Measurements from ENCODE around the gene MBNL2.

MBNL2 gene

DNA sequence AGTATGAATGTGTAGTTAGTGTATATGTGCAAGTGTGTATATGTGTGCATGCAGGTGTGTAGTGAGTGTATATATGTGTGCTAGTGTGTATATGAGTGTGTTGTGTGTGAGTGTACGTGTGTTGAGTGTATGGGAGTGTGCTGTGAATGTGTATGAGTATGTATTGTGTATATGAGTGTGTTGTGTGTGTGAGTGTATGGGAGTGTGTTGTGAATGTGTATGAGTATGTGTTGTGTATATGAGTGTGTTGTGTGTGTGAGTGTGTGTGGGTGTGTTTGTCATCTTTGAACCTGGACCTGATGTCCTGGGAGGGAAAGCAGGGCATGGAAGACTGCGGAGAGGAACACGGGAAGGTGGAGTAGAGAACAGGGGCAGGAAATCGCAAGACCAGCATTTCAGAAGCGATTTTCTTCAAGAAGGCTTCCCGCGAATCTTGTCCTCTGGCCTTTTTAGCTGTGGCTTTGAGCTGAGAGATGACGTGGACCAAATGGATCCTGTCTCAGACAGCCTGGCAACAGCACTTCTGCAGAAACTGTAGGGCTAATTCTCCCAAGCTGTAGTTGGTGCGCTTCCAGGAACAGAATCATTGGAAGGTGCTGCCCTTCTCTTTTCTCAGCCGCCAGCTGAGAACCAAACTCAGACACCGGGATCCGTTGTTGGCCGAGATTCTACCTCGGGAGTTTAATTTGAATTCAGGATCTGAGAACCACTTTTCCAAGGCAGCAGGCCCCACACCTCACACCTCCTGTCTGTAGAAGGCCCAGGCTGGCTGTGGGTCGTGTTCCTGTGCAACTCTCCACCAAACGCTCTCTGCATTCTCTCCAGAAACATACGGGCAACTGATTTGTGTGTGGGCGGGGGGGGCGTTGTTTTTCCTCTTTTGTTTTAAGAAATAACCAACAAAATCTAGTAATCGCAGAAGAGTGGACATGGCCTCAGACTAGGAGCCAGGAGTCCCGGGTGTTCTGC lies 117.2 kb downstream of the MBNL2 start:
- no peak overlapping the region for H3K27ac ChIP-seq
- TF ChIP-seq CTCF (conservative IDR thresholded peaks at IDR 0.05): no peak

GRCh38 chr13:97339988-97340749 lies 118.0 kb downstream of the MBNL2 start:
- H3K27ac ChIP-seq: no peak overlapping the region
- TF ChIP-seq CTCF (conservative IDR thresholded peaks at IDR 0.05): no peak

DNA sequence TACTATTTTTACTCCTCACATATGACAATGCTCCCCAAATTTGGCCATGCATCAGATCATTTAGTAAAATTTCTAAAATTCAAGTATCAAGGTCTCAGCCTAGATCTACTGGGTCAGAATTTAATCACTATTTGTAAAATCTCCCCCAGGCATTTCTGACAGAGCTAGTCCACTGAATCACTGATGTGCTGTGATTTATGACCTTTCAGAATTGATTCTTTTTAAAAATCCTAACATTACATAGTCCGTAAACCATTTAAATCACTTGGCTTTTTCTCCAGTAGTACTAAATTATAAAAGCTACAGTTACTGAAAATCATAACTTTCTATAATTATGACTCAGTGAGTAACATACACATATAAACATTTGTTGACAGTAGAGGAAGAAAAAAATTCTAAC lies 119.0 kb downstream of the MBNL2 start:
- TF ChIP-seq CTCF (conservative IDR thresholded peaks at IDR 0.05): no peak
- H3K27ac ChIP-seq: no peak overlapping the region

DNA sequence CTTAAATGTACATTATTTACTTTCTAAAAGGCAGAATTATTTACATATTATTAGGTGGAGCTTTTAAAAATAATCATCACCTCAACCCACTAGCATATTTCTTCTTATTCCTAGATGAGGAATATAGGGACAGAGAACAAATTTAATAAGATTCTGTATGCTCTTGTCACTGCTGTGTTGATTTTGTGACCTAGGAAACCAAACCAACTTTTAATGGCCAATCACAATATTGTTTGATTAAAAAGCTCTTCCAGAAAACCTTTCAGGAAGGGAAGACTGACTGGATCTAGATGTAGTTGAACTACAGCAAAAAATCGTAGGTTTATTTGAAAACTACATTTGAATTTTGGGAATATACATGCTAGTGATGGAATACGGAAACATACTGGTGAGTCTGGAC lies 120.0 kb downstream of the MBNL2 start:
- TF ChIP-seq CTCF (conservative IDR thresholded peaks at IDR 0.05): no peak
- no peak overlapping the region for H3K27ac ChIP-seq

DNA sequence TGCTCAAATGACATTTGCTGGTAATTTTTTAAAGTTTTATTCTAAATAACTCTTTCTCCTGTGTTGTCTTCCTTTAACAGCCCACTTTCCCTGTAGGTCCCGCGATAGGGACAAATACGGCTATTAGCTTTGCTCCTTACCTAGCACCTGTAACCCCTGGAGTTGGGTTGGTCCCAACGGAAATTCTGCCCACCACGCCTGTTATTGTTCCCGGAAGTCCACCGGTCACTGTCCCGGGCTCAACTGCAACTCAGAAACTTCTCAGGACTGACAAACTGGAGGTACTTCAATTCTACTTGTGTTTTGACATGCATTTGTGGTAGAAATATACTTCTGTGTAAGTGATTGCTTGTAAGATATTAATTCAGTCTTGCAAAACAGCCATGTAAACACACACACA lies 120.8 kb downstream of the MBNL2 start:
- TF ChIP-seq CTCF (conservative IDR thresholded peaks at IDR 0.05): no peak
- no peak overlapping the region for H3K27ac ChIP-seq

GRCh38 chr13:97344265-97345175 lies 122.4 kb downstream of the MBNL2 start:
- H3K27ac ChIP-seq: peak overlapping the region; percentile 29
- peak; percentile 91 for TF ChIP-seq CTCF (conservative IDR thresholded peaks at IDR 0.05)
